H9 (cell line): ENCODE data around the gene HESX1. TPM values are rescaled to one million over a fixed set of nuclear protein-coding genes. Genes with fewer than 3 reads are reported as not detected.
A peak's percentile ranks its signal among the peaks of the same experiment; 100 is the strongest.

ENCODE experiments used
- DNase-seq: peaks from one replicate; pipeline ENCODE4 v3.0.0-alpha.2; 2017
- H2AFZ ChIP-seq: one replicate; pipeline ENCODE4 v1.6.1; 2013; ENCODE audit warnings: mild to moderate bottlenecking, low read length, control low read depth, moderate library complexity
- H2AK5ac ChIP-seq: 2 replicates; pipeline ENCODE4 v1.6.1; 2013; ENCODE audit warnings: low read length, control low read depth, mixed read lengths; ENCODE audit not compliant: insufficient read length
- H2BK120ac ChIP-seq: one replicate; pipeline ENCODE4 v1.6.1; 2013; ENCODE audit warnings: low read depth, mild to moderate bottlenecking, low read length, control low read depth, inconsistent platforms; ENCODE audit not compliant: poor library complexity, severe bottlenecking
- H2BK12ac ChIP-seq: 2 replicates; pipeline ENCODE4 v1.6.1; 2013; ENCODE audit warnings: low read length, control low read depth, mixed read lengths, low read depth; ENCODE audit not compliant: insufficient read length
- H2BK15ac ChIP-seq: 2 replicates; pipeline ENCODE4 v1.6.1; 2013; ENCODE audit warnings: low read depth, low read length, control low read depth
- H2BK20ac ChIP-seq: one replicate; pipeline ENCODE4 v1.6.1; 2013; ENCODE audit warnings: low read depth, mild to moderate bottlenecking, low read length, control low read depth, inconsistent platforms; ENCODE audit not compliant: poor library complexity, severe bottlenecking
- H2BK5ac ChIP-seq: 2 replicates; pipeline ENCODE4 v1.6.1; 2013; ENCODE audit warnings: low read length, control low read depth, mixed read lengths; ENCODE audit not compliant: insufficient read length
- H3K14ac ChIP-seq: 2 replicates; pipeline ENCODE4 v1.6.1; 2013; ENCODE audit warnings: low read length, control low read depth; ENCODE audit not compliant: insufficient read depth
- H3K18ac ChIP-seq: 2 replicates; pipeline ENCODE4 v1.6.1; 2013; ENCODE audit warnings: low read depth, mild to moderate bottlenecking, mixed read lengths, low read length, control low read depth; ENCODE audit not compliant: insufficient read length
- H3K23ac ChIP-seq: 2 replicates; pipeline ENCODE4 v1.6.1; 2013; ENCODE audit warnings: low read length, control low read depth, mixed read lengths, low read depth; ENCODE audit not compliant: insufficient read length
- H3K23me2 ChIP-seq: 2 replicates; pipeline ENCODE4 v1.6.1; 2013; ENCODE audit warnings: low read depth, mild to moderate bottlenecking, mixed read lengths, low read length, control low read depth; ENCODE audit not compliant: insufficient read length, poor library complexity, severe bottlenecking
- H3K27ac ChIP-seq: 2 replicates; pipeline ENCODE4 v1.5.1; 2013; ENCODE audit warnings: low read length, control low read depth, mixed read lengths, low read depth; ENCODE audit not compliant: insufficient read length
- H3K27me3 ChIP-seq: 2 replicates; pipeline ENCODE4 v1.6.1; 2013; ENCODE audit warnings: low read length, control low read depth, inconsistent platforms; ENCODE audit not compliant: insufficient read depth
- H3K4ac ChIP-seq: 2 replicates; pipeline ENCODE4 v1.6.1; 2013; ENCODE audit warnings: low read depth, mild to moderate bottlenecking, control low read depth, inconsistent platforms, low read length, moderate library complexity
- H3K4me1 ChIP-seq: 2 replicates; pipeline ENCODE4 v1.6.1; 2013; ENCODE audit warnings: low read length, control low read depth, inconsistent platforms; ENCODE audit not compliant: insufficient read depth
- H3K4me2 ChIP-seq: 2 replicates; pipeline ENCODE4 v1.6.1; 2013; ENCODE audit warnings: low read length, control low read depth, mixed read lengths; ENCODE audit not compliant: insufficient read length, insufficient read depth
- H3K56ac ChIP-seq: 2 replicates; pipeline ENCODE4 v1.6.1; 2013; ENCODE audit warnings: low read depth, mild to moderate bottlenecking, mixed read lengths, low read length, control low read depth; ENCODE audit not compliant: insufficient read length
- H3K79me1 ChIP-seq: 2 replicates; pipeline ENCODE4 v1.6.1; 2013; ENCODE audit warnings: low read depth, mild to moderate bottlenecking, moderate library complexity, low read length, control low read depth, inconsistent platforms; ENCODE audit not compliant: insufficient read depth, poor library complexity, severe bottlenecking
- H3K79me2 ChIP-seq: 2 replicates; pipeline ENCODE4 v1.6.1; 2013; ENCODE audit warnings: low read length, control low read depth, inconsistent platforms; ENCODE audit not compliant: insufficient read depth
- H3K9ac ChIP-seq: 2 replicates; pipeline ENCODE4 v1.6.1; 2013; ENCODE audit warnings: low read length, control low read depth, mixed read lengths; ENCODE audit not compliant: insufficient read length; ENCODE audit errors: extremely low read depth
- H3K9me3 ChIP-seq: one replicate; pipeline ENCODE4 v1.6.1; 2013; ENCODE audit warnings: low read depth, low read length, inconsistent platforms; ENCODE audit not compliant: control insufficient read depth
- H3T11ph ChIP-seq: one replicate; pipeline ENCODE4 v1.6.1; 2013; ENCODE audit warnings: mild to moderate bottlenecking, low read length, control low read depth, inconsistent platforms
- H4K20me1 ChIP-seq: one replicate; pipeline ENCODE4 v1.6.1; 2013; ENCODE audit not compliant: control insufficient read depth, insufficient read length, insufficient read depth
- H4K5ac ChIP-seq: 2 replicates; pipeline ENCODE4 v1.6.1; 2013; ENCODE audit warnings: low read depth, mild to moderate bottlenecking, mixed read lengths, low read length, control low read depth; ENCODE audit not compliant: insufficient read length
- H4K8ac ChIP-seq: replicated peaks from 2 replicates; pipeline ENCODE4 v1.6.1; 2013; ENCODE audit warnings: low read length, control low read depth, mixed read lengths, low read depth; ENCODE audit not compliant: insufficient read length
- H4K91ac ChIP-seq: 2 replicates; pipeline ENCODE4 v1.6.1; 2013; ENCODE audit warnings: low read depth, mild to moderate bottlenecking, moderate library complexity, mixed read lengths, low read length, control low read depth; ENCODE audit not compliant: insufficient read length
- H3K27ac Mint-ChIP-seq, 3 experiments: 2 replicates in 2 of 3; 3 replicates in 1 of 3; pipeline ENCODE4 v1.8.0; 2020 to 2021; ENCODE audit warnings: mixed read lengths in 3 of 3, mild to moderate bottlenecking in 1 of 3, moderate library complexity in 1 of 3
- H3K27me3 Mint-ChIP-seq: 2 replicates; pipeline ENCODE4 v1.8.0; 2021; ENCODE audit warnings: low read depth, mild to moderate bottlenecking, moderate library complexity, mixed read lengths
- H3K36me3 Mint-ChIP-seq, 3 experiments: 2 replicates in 2 of 3; 3 replicates in 1 of 3; pipeline ENCODE4 v1.8.0; 2020 to 2021; ENCODE audit warnings: low read depth in 3 of 3, mixed read lengths in 3 of 3; ENCODE audit not compliant: insufficient read depth in 1 of 3
- H3K4me1 Mint-ChIP-seq, 2 experiments: 2 replicates each; pipeline ENCODE4 v1.8.0; 2020; ENCODE audit warnings: mixed read lengths in 2 of 2
- H3K4me3 Mint-ChIP-seq, 2 experiments: 2 replicates in 1 of 2; 3 replicates in 1 of 2; pipeline ENCODE4 v1.8.0; 2020 to 2021; ENCODE audit warnings: mild to moderate bottlenecking in 2 of 2, mixed read lengths in 2 of 2, moderate library complexity in 1 of 2
- H3K9me3 Mint-ChIP-seq, 2 experiments: 2 replicates in 1 of 2; 3 replicates in 1 of 2; pipeline ENCODE4 v1.8.0; 2020; ENCODE audit warnings: mild to moderate bottlenecking in 2 of 2, mixed read lengths in 2 of 2, moderate library complexity in 1 of 2
- WGBS: extraction: QIAGEN DNeasy Blood & Tissue Kit; methylation state at CpG from one replicate; pipeline ENCODE4 v1.1.7; 2013; ENCODE audit warnings: missing lambda C conversion rate, low lambda C conversion rate, mixed read lengths; ENCODE audit not compliant: insufficient read length; ENCODE audit errors: extremely low coverage; 5-methylcytosine and 5-hydroxymethylcytosine counted together
- total RNA-seq: library from RNA; stranded (reverse); gene quantifications from 2 replicates; pipeline ENCODE4 v1.2.1, GENCODE V29; 2021
- TF ChIP-seq, protein P1 (sequence below): fragments of 200-600 bp; sonication (generic); conservative IDR thresholded peaks from 3 replicates; pipeline ENCODE4 v1.8.0; 2021; ENCODE audit warnings: antibody characterized with exemption, mild to moderate bottlenecking

The HESX1 gene
- total RNA-seq, 1 experiment from 2014 or later: 28.4 TPM

DNA sequence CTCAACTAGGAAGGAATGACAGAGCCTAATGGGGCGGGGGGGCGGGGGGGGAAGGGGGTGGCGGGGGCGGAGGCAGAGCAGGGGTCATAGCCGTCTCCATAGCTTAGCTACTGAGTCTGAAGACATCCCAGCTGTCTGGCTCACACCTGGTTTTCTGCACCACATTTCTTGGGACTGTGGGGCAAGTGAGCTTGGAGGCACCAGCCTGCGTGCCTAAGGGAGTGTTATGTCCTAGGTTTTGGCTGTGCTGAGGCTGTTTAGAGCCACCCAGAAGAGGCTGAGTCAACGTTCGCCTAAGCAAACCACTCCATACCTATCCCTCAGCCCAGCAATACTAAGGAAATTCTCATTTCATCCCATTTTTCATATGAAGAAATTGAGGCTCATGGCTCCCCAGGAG is 36.0 kb downstream of the HESX1 start:
- Histone ChIP-seq H2BK20ac (no peak overlapping the region), H3K79me2 (peaks cover 7% of the 10 kb centered on the region; the same call in 1 of the 2 replicates), H4K20me1 (no peaks in the 10 kb centered on the region), H3K27ac (no peak overlapping the region), H3K4me1 (peaks cover 33% of the 10 kb centered on the region), H3K4ac (no peak overlapping the region), H2BK5ac (no peak overlapping the region), H3K4me2 (peak overlapping the region; percentile 70), H3K56ac (no peak overlapping the region), H3K23me2 (peaks cover 9% of the 10 kb centered on the region), H4K8ac (no peak overlapping the region), H3T11ph (no peak overlapping the region), H4K91ac (no peak overlapping the region), H2AK5ac (no peak overlapping the region), H2BK15ac (no peak overlapping the region), H3K18ac (no peak overlapping the region), H4K5ac (no peak overlapping the region), H2BK120ac (no peak overlapping the region), H3K27me3 (no peaks in the 10 kb centered on the region; the same call in 1 of the 2 replicates), H3K23ac (no peak overlapping the region), H3K9me3 (no peaks in the 10 kb centered on the region), H3K9ac (peak overlapping the region; percentile 57), H2BK12ac (no peak overlapping the region), H2AFZ (no peak overlapping the region), H3K79me1 (no peaks in the 10 kb centered on the region), H3K14ac (no peak overlapping the region)
- DNase-seq: no peak
- Mint-ChIP-seq H3K4me3 (peak overlapping the region; percentile 81 to 93), H3K36me3 (peaks cover 0 to 6% (median 3%) of the 10 kb centered on the region in 3 experiments; a peak in 3 of 7 replicates), H3K9me3 (no peaks in the 10 kb centered on the region; a peak in 1 of 5 replicates), H3K27me3 (peaks cover 63% of the 10 kb centered on the region), H3K27ac (no peak overlapping the region), H3K4me1 (peaks cover 60 to 65% of the 10 kb centered on the region in 2 experiments)
- TF ChIP-seq, protein P1, sequence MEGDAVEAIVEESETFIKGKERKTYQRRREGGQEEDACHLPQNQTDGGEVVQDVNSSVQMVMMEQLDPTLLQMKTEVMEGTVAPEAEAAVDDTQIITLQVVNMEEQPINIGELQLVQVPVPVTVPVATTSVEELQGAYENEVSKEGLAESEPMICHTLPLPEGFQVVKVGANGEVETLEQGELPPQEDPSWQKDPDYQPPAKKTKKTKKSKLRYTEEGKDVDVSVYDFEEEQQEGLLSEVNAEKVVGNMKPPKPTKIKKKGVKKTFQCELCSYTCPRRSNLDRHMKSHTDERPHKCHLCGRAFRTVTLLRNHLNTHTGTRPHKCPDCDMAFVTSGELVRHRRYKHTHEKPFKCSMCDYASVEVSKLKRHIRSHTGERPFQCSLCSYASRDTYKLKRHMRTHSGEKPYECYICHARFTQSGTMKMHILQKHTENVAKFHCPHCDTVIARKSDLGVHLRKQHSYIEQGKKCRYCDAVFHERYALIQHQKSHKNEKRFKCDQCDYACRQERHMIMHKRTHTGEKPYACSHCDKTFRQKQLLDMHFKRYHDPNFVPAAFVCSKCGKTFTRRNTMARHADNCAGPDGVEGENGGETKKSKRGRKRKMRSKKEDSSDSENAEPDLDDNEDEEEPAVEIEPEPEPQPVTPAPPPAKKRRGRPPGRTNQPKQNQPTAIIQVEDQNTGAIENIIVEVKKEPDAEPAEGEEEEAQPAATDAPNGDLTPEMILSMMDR: no peak
- no CpG with 5 or more reads among the region's 8 CpGs for WGBS
